Erythroblast (primary cell): ENCODE measurements around the gene VSX2.

Experiments used
- GATA1 ChIP-seq: IDR thresholded peaks from 2 replicates; pipeline ENCODE4 v1.6.1; 2011; ENCODE audit warnings: low read depth, mild to moderate bottlenecking, control low read depth, low read length, moderate library complexity
- POLR2A ChIP-seq: IDR thresholded peaks from 2 replicates; pipeline ENCODE4 v1.6.1; 2011; ENCODE audit warnings: mild to moderate bottlenecking, low read length

- no peak for TF ChIP-seq POLR2A
- no peak for TF ChIP-seq GATA1
These were observed 2.4 kb downstream of the VSX2 start for GRCh38 chr14:74241652-74242017.
